HepG2 (cell line): ENCODE data around the gene AMBRA1. TPM values are rescaled to one million over a fixed set of nuclear protein-coding genes. Genes with fewer than 3 reads are reported as not detected.

ENCODE experiments used
- ASH2L ChIP-seq: fragments of 300-600, 200-600 bp; sonication (generic); IDR thresholded peaks from 2 replicates; pipeline ENCODE4 v1.7.0; 2017; ENCODE audit warnings: low read depth, mild to moderate bottlenecking, moderate library complexity, mixed read lengths, low read length; ENCODE audit not compliant: insufficient read length
- BCL6 ChIP-seq: IDR thresholded peaks from 2 replicates; pipeline ENCODE4 v1.6.1; 2016; ENCODE audit warnings: missing genetic modification reagents, missing compliant biosample characterization
- CCDC6 ChIP-seq: sonication (generic); formaldehyde crosslinking; IDR thresholded peaks from 2 replicates; pipeline ENCODE4 v1.8.1; 2022; ENCODE audit warnings: mild to moderate bottlenecking, missing genetic modification reagents, moderate library complexity
- MYC ChIP-seq: sonication (generic); formaldehyde crosslinking; IDR thresholded peaks from 2 replicates; pipeline ENCODE4 v1.9.0; 2021; ENCODE audit warnings: missing genetic modification reagents, borderline replicate concordance
- NRL ChIP-seq: sonication (generic); formaldehyde crosslinking; IDR thresholded peaks from 2 replicates; pipeline ENCODE4 v1.5.0; 2020; ENCODE audit warnings: missing genetic modification reagents, mild to moderate bottlenecking, moderate library complexity, borderline replicate concordance
- PHF21A ChIP-seq: sonication (generic); formaldehyde crosslinking; IDR thresholded peaks from 2 replicates; pipeline ENCODE4 v1.5.0; 2020; ENCODE audit warnings: mild to moderate bottlenecking, missing genetic modification reagents
- USF2 ChIP-seq, 2 experiments: sonication (generic) in 1 of 2; formaldehyde crosslinking in 1 of 2; IDR thresholded peaks; 2 replicates each; pipeline versions ENCODE4 v1.5.1 to v1.6.1; 2011 to 2020; ENCODE audit warnings: borderline replicate concordance in 1 of 2, low read depth in 1 of 2, low read length in 1 of 2, mild to moderate bottlenecking in 1 of 2, missing genetic modification reagents in 1 of 2, moderate library complexity in 1 of 2
- ZNF138 ChIP-seq: sonication (generic); formaldehyde crosslinking; IDR thresholded peaks from 2 replicates; pipeline ENCODE4 v1.5.0; 2020; ENCODE audit warnings: mild to moderate bottlenecking, low read depth, missing genetic modification reagents
- ZNF512 ChIP-seq: sonication (generic); formaldehyde crosslinking; IDR thresholded peaks from 2 replicates; pipeline ENCODE4 v1.4.0; 2020; ENCODE audit warnings: mild to moderate bottlenecking, missing genetic modification reagents
- ZNF614 ChIP-seq: IDR thresholded peaks from 2 replicates; pipeline ENCODE4 v1.6.1; 2018; ENCODE audit warnings: missing biosample characterization, missing genetic modification reagents, inconsistent platforms, borderline replicate concordance
- ZNF615 ChIP-seq: sonication (generic); formaldehyde crosslinking; IDR thresholded peaks from 2 replicates; pipeline ENCODE4 v1.5.0; 2020; ENCODE audit warnings: mild to moderate bottlenecking, missing genetic modification reagents, borderline replicate concordance
- ZNF7 ChIP-seq: IDR thresholded peaks from 2 replicates; pipeline ENCODE4 v1.6.1; 2016; ENCODE audit warnings: missing biosample characterization, missing genetic modification reagents
- ZNF724P ChIP-seq: sonication (generic); formaldehyde crosslinking; IDR thresholded peaks from 2 replicates; pipeline ENCODE4 v1.8.0; 2022; ENCODE audit warnings: missing genetic modification reagents, borderline replicate concordance
- ZNF850 ChIP-seq: sonication (generic); formaldehyde crosslinking; conservative IDR thresholded peaks from 2 replicates; pipeline ENCODE4 v1.9.0; 2021; ENCODE audit warnings: mild to moderate bottlenecking, missing genetic modification reagents
- polyA plus RNA-seq, 8 experiments: library from polyadenylated mRNA; depleted of rRNA in 3 of 8; stranded (reverse) in 7 of 8; unstranded in 1 of 8; fragments of >200 nt; fragmentation: Illumina TruSeq in 4 of 8; extraction: Trizol in 4 of 8; gene quantifications; 2 replicates each; pipeline versions ENCODE4 v1.2.1 to v1.2.3, GENCODE V29; 2011 to 2016; ENCODE audit warnings: low read depth in 4 of 8, missing spikeins in 1 of 8, mixed read lengths in 1 of 8; ENCODE audit not compliant: insufficient read depth in 1 of 8
- total RNA-seq, 5 experiments: library from RNA; depleted of rRNA; stranded (reverse); fragments of >200 nt; fragmentation: Illumina TruSeq; extraction: Trizol; gene quantifications; 2 replicates each; pipeline ENCODE4 v1.2.3, GENCODE V29; 2016; ENCODE audit warnings: low read depth in 1 of 5
- TF ChIP-seq, protein P1 (sequence below): sonication (generic); formaldehyde crosslinking; IDR thresholded peaks from 2 replicates; pipeline ENCODE4 v1.5.0; 2020; ENCODE audit warnings: missing genetic modification reagents
- TF ChIP-seq, protein P2 (sequence below): sonication (generic); formaldehyde crosslinking; conservative IDR thresholded peaks from 2 replicates; pipeline ENCODE4 v1.5.0; 2020; ENCODE audit warnings: missing genetic modification reagents
- TF ChIP-seq, protein P3 (sequence below): fragments of 450-650 bp; IDR thresholded peaks from 2 replicates; pipeline ENCODE4 v1.6.1; 2017; ENCODE audit warnings: mild to moderate bottlenecking

The AMBRA1 gene
- total and polyA plus RNA-seq, 2 of the 13 experiments (the other 11 are each of a cell fraction or from before 2014, with no cell fraction given): 15.7 to 26.0 TPM

- TF ChIP-seq USF2 (IDR thresholded peaks at IDR 0.05; ENCODE audit: low read depth, low read length) (no peak), USF2 (CRISPR knock-in tag; IDR thresholded peaks at IDR 0.05; ENCODE audit: borderline replicate concordance) (no peak; the same call in 1 of the 2 replicates), BCL6 (peak; percentile 74), ZNF512 (CRISPR knock-in tag) (no peak), ASH2L (peak; percentile 21), ZNF850 (CRISPR knock-in tag) (no peak), CCDC6 (CRISPR knock-in tag) (peak; percentile 98), ZNF614 (CRISPR knock-in tag) (peak; percentile 85; the same call in 1 of the 2 replicates), PHF21A (CRISPR knock-in tag) (no peak; the same call in 1 of the 2 replicates), ZNF615 (CRISPR knock-in tag) (peak; percentile 73; the same call in 1 of the 2 replicates), ZNF724P (CRISPR knock-in tag) (peak; percentile 95; the same call in 1 of the 2 replicates), ZNF7 (CRISPR knock-in tag) (peak; percentile 60; the same call in 1 of the 2 replicates), NRL (CRISPR knock-in tag) (peak; percentile 97), ZNF138 (CRISPR knock-in tag) (peak; percentile 99), MYC (CRISPR knock-in tag) (peak; percentile 71)
- TF ChIP-seq, protein P1, sequence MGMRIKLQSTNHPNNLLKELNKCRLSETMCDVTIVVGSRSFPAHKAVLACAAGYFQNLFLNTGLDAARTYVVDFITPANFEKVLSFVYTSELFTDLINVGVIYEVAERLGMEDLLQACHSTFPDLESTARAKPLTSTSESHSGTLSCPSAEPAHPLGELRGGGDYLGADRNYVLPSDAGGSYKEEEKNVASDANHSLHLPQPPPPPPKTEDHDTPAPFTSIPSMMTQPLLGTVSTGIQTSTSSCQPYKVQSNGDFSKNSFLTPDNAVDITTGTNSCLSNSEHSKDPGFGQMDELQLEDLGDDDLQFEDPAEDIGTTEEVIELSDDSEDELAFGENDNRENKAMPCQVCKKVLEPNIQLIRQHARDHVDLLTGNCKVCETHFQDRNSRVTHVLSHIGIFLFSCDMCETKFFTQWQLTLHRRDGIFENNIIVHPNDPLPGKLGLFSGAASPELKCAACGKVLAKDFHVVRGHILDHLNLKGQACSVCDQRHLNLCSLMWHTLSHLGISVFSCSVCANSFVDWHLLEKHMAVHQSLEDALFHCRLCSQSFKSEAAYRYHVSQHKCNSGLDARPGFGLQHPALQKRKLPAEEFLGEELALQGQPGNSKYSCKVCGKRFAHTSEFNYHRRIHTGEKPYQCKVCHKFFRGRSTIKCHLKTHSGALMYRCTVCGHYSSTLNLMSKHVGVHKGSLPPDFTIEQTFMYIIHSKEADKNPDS (CRISPR knock-in tag): 0 out of 2 replicates have a peak, but pooled peaks have one; percentile 47
- TF ChIP-seq, protein P2, sequence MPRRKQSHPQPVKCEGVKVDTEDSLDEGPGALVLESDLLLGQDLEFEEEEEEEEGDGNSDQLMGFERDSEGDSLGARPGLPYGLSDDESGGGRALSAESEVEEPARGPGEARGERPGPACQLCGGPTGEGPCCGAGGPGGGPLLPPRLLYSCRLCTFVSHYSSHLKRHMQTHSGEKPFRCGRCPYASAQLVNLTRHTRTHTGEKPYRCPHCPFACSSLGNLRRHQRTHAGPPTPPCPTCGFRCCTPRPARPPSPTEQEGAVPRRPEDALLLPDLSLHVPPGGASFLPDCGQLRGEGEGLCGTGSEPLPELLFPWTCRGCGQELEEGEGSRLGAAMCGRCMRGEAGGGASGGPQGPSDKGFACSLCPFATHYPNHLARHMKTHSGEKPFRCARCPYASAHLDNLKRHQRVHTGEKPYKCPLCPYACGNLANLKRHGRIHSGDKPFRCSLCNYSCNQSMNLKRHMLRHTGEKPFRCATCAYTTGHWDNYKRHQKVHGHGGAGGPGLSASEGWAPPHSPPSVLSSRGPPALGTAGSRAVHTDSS (CRISPR knock-in tag): no peak
- TF ChIP-seq, protein P3, sequence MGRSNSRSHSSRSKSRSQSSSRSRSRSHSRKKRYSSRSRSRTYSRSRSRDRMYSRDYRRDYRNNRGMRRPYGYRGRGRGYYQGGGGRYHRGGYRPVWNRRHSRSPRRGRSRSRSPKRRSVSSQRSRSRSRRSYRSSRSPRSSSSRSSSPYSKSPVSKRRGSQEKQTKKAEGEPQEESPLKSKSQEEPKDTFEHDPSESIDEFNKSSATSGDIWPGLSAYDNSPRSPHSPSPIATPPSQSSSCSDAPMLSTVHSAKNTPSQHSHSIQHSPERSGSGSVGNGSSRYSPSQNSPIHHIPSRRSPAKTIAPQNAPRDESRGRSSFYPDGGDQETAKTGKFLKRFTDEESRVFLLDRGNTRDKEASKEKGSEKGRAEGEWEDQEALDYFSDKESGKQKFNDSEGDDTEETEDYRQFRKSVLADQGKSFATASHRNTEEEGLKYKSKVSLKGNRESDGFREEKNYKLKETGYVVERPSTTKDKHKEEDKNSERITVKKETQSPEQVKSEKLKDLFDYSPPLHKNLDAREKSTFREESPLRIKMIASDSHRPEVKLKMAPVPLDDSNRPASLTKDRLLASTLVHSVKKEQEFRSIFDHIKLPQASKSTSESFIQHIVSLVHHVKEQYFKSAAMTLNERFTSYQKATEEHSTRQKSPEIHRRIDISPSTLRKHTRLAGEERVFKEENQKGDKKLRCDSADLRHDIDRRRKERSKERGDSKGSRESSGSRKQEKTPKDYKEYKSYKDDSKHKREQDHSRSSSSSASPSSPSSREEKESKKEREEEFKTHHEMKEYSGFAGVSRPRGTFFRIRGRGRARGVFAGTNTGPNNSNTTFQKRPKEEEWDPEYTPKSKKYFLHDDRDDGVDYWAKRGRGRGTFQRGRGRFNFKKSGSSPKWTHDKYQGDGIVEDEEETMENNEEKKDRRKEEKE: no peak
Measured at GRCh38 chr11:46392421-46393230, 201.2 kb downstream of the AMBRA1 start (continued).
